ENCODE results near the gene P4HA2.

DNA sequence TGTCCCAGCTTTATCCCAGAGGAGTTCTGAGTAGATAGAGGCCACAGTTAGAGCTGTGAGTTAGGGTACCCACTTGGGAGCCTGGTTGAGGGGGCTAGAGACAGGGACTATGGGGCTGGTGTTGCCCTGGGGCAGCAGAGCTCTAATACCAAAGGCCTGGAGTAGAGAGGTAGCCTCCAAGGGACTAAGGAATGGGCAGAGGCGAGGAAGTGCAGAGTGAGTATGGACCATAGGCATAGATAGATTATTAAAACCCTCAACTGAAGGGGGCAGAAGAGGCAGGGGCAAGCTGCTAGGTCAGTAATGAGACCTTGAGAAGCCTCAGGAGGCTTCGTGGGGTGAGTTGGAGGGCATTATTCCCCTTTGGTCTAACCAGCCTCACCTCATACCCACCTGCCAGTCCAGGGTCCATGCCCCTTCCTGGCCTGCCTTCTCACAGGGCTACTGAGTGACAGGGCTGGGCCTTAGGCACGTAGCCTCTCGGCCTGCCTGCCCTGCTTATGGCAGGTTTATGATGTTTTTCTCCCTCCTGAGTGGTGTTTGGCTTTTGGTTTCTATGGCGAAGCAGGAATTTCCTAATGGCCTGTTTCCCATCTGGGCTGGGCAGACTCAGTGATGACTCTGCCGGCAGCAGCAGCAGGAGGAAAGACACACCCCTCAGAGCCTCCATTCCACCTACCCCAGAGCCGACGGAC is 37.8 kb upstream of the P4HA2 start:
- TF ChIP-seq, protein P1, sequence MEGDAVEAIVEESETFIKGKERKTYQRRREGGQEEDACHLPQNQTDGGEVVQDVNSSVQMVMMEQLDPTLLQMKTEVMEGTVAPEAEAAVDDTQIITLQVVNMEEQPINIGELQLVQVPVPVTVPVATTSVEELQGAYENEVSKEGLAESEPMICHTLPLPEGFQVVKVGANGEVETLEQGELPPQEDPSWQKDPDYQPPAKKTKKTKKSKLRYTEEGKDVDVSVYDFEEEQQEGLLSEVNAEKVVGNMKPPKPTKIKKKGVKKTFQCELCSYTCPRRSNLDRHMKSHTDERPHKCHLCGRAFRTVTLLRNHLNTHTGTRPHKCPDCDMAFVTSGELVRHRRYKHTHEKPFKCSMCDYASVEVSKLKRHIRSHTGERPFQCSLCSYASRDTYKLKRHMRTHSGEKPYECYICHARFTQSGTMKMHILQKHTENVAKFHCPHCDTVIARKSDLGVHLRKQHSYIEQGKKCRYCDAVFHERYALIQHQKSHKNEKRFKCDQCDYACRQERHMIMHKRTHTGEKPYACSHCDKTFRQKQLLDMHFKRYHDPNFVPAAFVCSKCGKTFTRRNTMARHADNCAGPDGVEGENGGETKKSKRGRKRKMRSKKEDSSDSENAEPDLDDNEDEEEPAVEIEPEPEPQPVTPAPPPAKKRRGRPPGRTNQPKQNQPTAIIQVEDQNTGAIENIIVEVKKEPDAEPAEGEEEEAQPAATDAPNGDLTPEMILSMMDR (IDR thresholded peaks at IDR 0.05), result no peak
- TF ChIP-seq POLR2A (IDR thresholded peaks at IDR 0.05), result peak in 1 of 2 donors; percentile 38
